HCT116 (cell line): ENCODE results near the gene TMCO4. TPM values are rescaled to one million over a fixed set of nuclear protein-coding genes. Genes with fewer than 3 reads are reported as not detected.

Experiments used
- ATAC-seq: fragments of 200-7000 bp; cut with Tn5 transposase; 2 replicates; pipeline ENCODE4 v1.9.1; 2020; ENCODE audit warnings: mild to moderate bottlenecking, moderate library complexity
- BruUV-seq: library from RNA; stranded (reverse); fragments of 400-500 nt; replicated peaks from 2 replicates; lab custom pipeline; 2021; lab: Mats Ljungman, UMichigan
- CTCF ChIA-PET: fragments of 300-600 bp; sonication (Branson Sonifier 250); formaldehyde crosslinking; loops from one replicate; lab custom pipeline; 2021; ENCODE audit warnings: antibody characterized with exemption; lab: Charles Lee
- POLR2A ChIA-PET: fragments of 300-600, 350-600 bp; sonication (Branson Sonifier 250); formaldehyde crosslinking; loops from one replicate; lab custom pipeline; 2021; ENCODE audit warnings: antibody characterized with exemption; lab: Charles Lee
- RAD21 ChIA-PET, 2 experiments: fragments of 300-600 bp; sonication (Branson Sonifier 250); formaldehyde crosslinking; loops; one replicate each; lab custom pipeline; 2023; ENCODE audit warnings: low total read pairs in 2 of 2; ENCODE audit not compliant: uncharacterized antibody in 2 of 2, unreplicated experiment in 2 of 2, low non-redundant PET in 1 of 2; lab: Charles Lee
- DNase-seq: peaks from one replicate; pipeline ENCODE4 v3.0.0-alpha.2; 2010; ENCODE audit warnings: low read depth, low spot score
- H2AFZ ChIP-seq: fragments of 200-600 bp; shearing (Covaris generic), sonication (generic); 2 replicates; pipeline ENCODE4 v1.6.1; 2017; ENCODE audit warnings: low read depth, mixed run types, mixed read lengths, antibody characterized with exemption, low read length; ENCODE audit not compliant: poor library complexity, severe bottlenecking
- H3K27ac ChIP-seq: 2 replicates; pipeline ENCODE4 v1.5.1; 2012; ENCODE audit warnings: low read depth, low read length
- H3K27me3 ChIP-seq: fragments of 200-600 bp; sonication (generic); 2 replicates; pipeline ENCODE4 v1.6.1; 2016; ENCODE audit warnings: mixed run types, low read length, mixed read lengths; ENCODE audit not compliant: insufficient read depth
- H3K36me3 ChIP-seq, 2 experiments: fragments of 200-500 bp in 1 of 2; fragments of 200-600 bp in 1 of 2; sonication (Bioruptor generic) in 1 of 2; sonication (generic) in 1 of 2; 2 replicates each; pipeline versions ENCODE4 v1.5.1 to v1.6.1; 2014 to 2016; ENCODE audit warnings: low read length in 2 of 2, inconsistent platforms in 1 of 2, mixed read lengths in 1 of 2, mixed run types in 1 of 2; ENCODE audit not compliant: insufficient read depth in 2 of 2, control insufficient read depth in 1 of 2
- H3K4me1 ChIP-seq, 2 experiments: fragments of 200-600 bp in 1 of 2; sonication (generic) in 1 of 2; 2 replicates each; pipeline versions ENCODE4 v1.5.1 to v1.6.1; 2012 to 2017; ENCODE audit warnings: low read length in 2 of 2, inconsistent platforms in 1 of 2, mild to moderate bottlenecking in 1 of 2, mixed read lengths in 1 of 2, mixed run types in 1 of 2, moderate library complexity in 1 of 2; ENCODE audit not compliant: insufficient read depth in 2 of 2, control insufficient read depth in 1 of 2
- H3K4me2 ChIP-seq: fragments of 200-600 bp; sonication (generic); 2 replicates; pipeline ENCODE4 v1.6.1; 2017; ENCODE audit warnings: mixed run types, low read length, mixed read lengths
- H3K4me3 ChIP-seq, 2 experiments: fragments of 200-600 bp in 1 of 2; sonication (generic) in 1 of 2; replicated peaks in 1 of 2; 2 replicates each; pipeline ENCODE4 v1.5.1; 2011 to 2016; ENCODE audit warnings: low read length in 2 of 2, control low read depth in 1 of 2, low read depth in 1 of 2, mild to moderate bottlenecking in 1 of 2, mixed read lengths in 1 of 2, mixed run types in 1 of 2
- H3K79me2 ChIP-seq: fragments of 200-600 bp; sonication (generic); 2 replicates; pipeline ENCODE4 v1.6.1; 2017; ENCODE audit warnings: mild to moderate bottlenecking, mixed run types, low read length, moderate library complexity, mixed read lengths; ENCODE audit not compliant: insufficient read depth
- H3K9ac ChIP-seq: fragments of 200-600 bp; sonication (generic); 2 replicates; pipeline ENCODE4 v1.6.1; 2016; ENCODE audit warnings: low read length, mixed read lengths
- H3K9me2 ChIP-seq: fragments of 200-600 bp; sonication (generic), shearing (Covaris generic); 2 replicates; pipeline ENCODE4 v1.6.1; 2017; ENCODE audit warnings: mixed run types, mild to moderate bottlenecking, moderate library complexity; ENCODE audit not compliant: insufficient read depth
- H3K9me3 ChIP-seq, 2 experiments: fragments of 200-500 bp in 1 of 2; fragments of 200-600 bp in 1 of 2; sonication (Bioruptor generic) in 1 of 2; sonication (generic) in 1 of 2; 2 replicates each; pipeline ENCODE4 v1.6.1; 2014 to 2017; ENCODE audit warnings: low read length in 2 of 2, mixed read lengths in 2 of 2, inconsistent platforms in 1 of 2, low read depth in 1 of 2, mild to moderate bottlenecking in 1 of 2, mixed run types in 1 of 2, moderate library complexity in 1 of 2; ENCODE audit not compliant: control insufficient read depth in 1 of 2, insufficient read depth in 1 of 2
- H4K20me1 ChIP-seq: fragments of 200-600 bp; sonication (generic), shearing (Covaris generic); 2 replicates; pipeline ENCODE4 v1.6.1; 2017; ENCODE audit warnings: mixed run types, mild to moderate bottlenecking, moderate library complexity; ENCODE audit not compliant: insufficient read depth
- CTCF ChIP-seq, 3 experiments: fragments of 200-600 bp in 1 of 3; sonication (generic) in 1 of 3; IDR thresholded peaks in 2 of 3; conservative IDR thresholded peaks in 1 of 3; 2 replicates each; pipeline ENCODE4 v1.5.1; 2012 to 2017; ENCODE audit warnings: low read depth in 2 of 3, low read length in 2 of 3, antibody characterized with exemption in 1 of 3, borderline replicate concordance in 1 of 3, control low read depth in 1 of 3, mild to moderate bottlenecking in 1 of 3, mixed read lengths in 1 of 3, mixed run types in 1 of 3, moderate library complexity in 1 of 3; ENCODE audit not compliant: insufficient read depth in 1 of 3
- FOSL1 ChIP-seq: IDR thresholded peaks from 2 replicates; pipeline ENCODE4 v1.6.1; 2012; ENCODE audit warnings: low read depth
- RAD21 ChIP-seq: IDR thresholded peaks from 2 replicates; pipeline ENCODE4 v1.6.1; 2012; ENCODE audit warnings: low read depth, mild to moderate bottlenecking
- TCF7L2 ChIP-seq: IDR thresholded peaks from 2 replicates; pipeline ENCODE4 v1.7.0; 2011; ENCODE audit warnings: borderline replicate concordance, inconsistent platforms; ENCODE audit not compliant: insufficient read depth, insufficient read length; ENCODE audit errors: extremely low read depth
- ZBTB33 ChIP-seq: IDR thresholded peaks from 2 replicates; pipeline ENCODE4 v1.6.1; 2011; ENCODE audit warnings: mild to moderate bottlenecking, low read length, moderate library complexity; ENCODE audit not compliant: insufficient replicate concordance; ENCODE audit errors: extremely low read depth
- ZFX ChIP-seq: fragments of 450-650 bp; IDR thresholded peaks from 2 replicates; pipeline ENCODE4 v1.6.1; 2017
- intact Hi-C: fragments of 100-400 bp; cut with micrococcal nuclease; formaldehyde crosslinking; loops from 2 replicates; pipeline ENCODE4 v1.10.0; 2022
- total RNA-seq: library from RNA; stranded (reverse); gene quantifications from one replicate; pipeline ENCODE4 v1.2.1, GENCODE V29; 2021; ENCODE audit not compliant: unreplicated experiment

The TMCO4 gene
- total RNA-seq, 1 experiment from 2014 or later, result 12.7 TPM

- no peak for TF ChIP-seq ZBTB33
- TF ChIP-seq CTCF (IDR thresholded peaks at IDR 0.05 in 2 of 3, conservative IDR thresholded peaks at IDR 0.05 in 1 of 3; ENCODE audit: borderline replicate concordance in 1 of 3, insufficient read depth in 1 of 3, low read depth in 2 of 3, low read length in 2 of 3), result no peak
- TF ChIP-seq TCF7L2, result peak; percentile 13
- TF ChIP-seq ZFX, result 0 out of 2 replicates have a peak, but pooled peaks have one; percentile 46
- TF ChIP-seq RAD21, result no peak
- no peak for TF ChIP-seq FOSL1
- Histone ChIP-seq H3K27ac (peak overlapping the region; percentile 68), H3K4me3 (peak overlapping the region; percentile 55 to 65), H3K9me3 (no peaks in the 10 kb centered on the region), H3K9me2 (no peaks in the 10 kb centered on the region), H3K27me3 (no peaks in the 10 kb centered on the region), H3K4me2 (peak overlapping the region; percentile 94), H3K79me2 (no peaks in the 10 kb centered on the region), H4K20me1 (no peaks in the 10 kb centered on the region), H3K36me3 (no peaks in the 10 kb centered on the region; a peak in 1 of 4 replicates), H3K4me1 (peaks cover 15 to 25% of the 10 kb centered on the region in 2 experiments), H2AFZ (peak overlapping the region; percentile 44), H3K9ac (peak overlapping the region; percentile 73)
- DNase-seq (no peak), ATAC-seq (peak; percentile 75)
- ChIA-PET POLR2A (interaction anchor here (0.7 kb wide), 1 partner anchor 54 kb away, joined by 6 read pairs; no protein-coding TSS in a partner anchor), CTCF (no interaction called here), RAD21 (no interaction called here)
- intact Hi-C loops, result no loop called here
- no TSS peak for BruUV-seq
These were observed 524 bp upstream of the TMCO4 start for GRCh38 chr1:19800076-19800804.
